ENCODE measurements around the gene CEL. TPM values are rescaled to one million over a fixed set of nuclear protein-coding genes. Genes with fewer than 3 reads are reported as not detected.

Gene CEL
- total RNA-seq, 2 donors from 2014 or later: 8,438 to 9,209 TPM

DNA sequence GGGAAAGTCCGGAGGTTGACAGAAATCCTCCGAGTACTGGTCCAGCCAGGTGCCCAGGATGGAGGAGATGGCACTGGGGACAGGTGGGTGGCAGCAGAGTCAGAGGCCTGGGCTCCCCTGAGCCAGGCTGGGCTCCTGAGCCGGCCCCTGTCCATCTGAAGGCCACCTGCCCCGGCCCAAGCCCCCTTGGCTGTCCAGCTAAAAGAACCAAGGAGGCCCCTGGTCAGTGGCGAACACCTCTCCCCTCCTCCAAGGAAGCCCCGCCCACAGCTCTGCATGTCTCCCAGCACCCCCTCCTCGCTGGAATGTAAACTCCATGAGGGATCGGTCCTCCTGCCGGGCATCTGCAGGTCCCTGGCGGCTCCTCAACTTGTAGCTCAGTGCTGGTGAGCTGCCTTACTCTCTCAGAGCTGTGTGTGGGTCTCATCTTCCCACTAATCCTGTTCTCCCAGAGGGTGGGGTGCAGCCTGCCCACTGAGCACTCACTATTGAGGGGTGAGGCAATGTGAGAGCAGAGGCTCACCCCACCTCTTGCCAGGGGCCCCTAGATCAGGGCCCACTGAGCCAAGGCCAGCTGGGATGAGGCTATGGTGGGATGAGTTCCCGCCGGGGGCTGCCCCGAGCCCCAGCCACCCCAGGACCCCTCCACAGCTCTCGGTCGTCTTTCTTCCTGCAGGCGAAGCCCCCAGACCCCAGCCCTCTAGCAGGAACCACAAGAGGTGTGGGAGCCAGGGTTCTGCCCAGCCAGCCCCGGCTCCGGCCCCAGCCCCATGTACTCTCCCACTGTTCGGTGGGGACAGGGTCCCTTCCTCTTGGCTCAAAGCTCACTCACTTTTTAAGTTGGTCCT lies 47.2 kb downstream of the CEL start:
- H3K4me1 ChIP-seq: peaks cover 18% of the 10 kb centered on the region
- DNase-seq (peak in 1 of 4 donors; percentile 11), ATAC-seq (no peak)
- H3K9me3 ChIP-seq: no peaks in the 10 kb centered on the region
- no peak overlapping the region for H3K4me3 ChIP-seq
- TF ChIP-seq POLR2A (IDR thresholded peaks at IDR 0.05): no peak
- TF ChIP-seq, protein P1, sequence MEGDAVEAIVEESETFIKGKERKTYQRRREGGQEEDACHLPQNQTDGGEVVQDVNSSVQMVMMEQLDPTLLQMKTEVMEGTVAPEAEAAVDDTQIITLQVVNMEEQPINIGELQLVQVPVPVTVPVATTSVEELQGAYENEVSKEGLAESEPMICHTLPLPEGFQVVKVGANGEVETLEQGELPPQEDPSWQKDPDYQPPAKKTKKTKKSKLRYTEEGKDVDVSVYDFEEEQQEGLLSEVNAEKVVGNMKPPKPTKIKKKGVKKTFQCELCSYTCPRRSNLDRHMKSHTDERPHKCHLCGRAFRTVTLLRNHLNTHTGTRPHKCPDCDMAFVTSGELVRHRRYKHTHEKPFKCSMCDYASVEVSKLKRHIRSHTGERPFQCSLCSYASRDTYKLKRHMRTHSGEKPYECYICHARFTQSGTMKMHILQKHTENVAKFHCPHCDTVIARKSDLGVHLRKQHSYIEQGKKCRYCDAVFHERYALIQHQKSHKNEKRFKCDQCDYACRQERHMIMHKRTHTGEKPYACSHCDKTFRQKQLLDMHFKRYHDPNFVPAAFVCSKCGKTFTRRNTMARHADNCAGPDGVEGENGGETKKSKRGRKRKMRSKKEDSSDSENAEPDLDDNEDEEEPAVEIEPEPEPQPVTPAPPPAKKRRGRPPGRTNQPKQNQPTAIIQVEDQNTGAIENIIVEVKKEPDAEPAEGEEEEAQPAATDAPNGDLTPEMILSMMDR (IDR thresholded peaks at IDR 0.05): no peak
- intact Hi-C loops (cut with DNase I): no loop called here
- WGBS, 2 donors: 90 to 97% methylated on average over 11 to 15 of the region's 19 CpGs
- H3K27ac ChIP-seq: no peak overlapping the region
- peaks cover 19 to 28% of the 10 kb centered on the region in 2 donors for H3K36me3 ChIP-seq (replicated peaks in 1 of 2; ENCODE audit: insufficient read depth in 1 of 2, low read depth in 2 of 2)
- H3K27me3 ChIP-seq: no peaks in the 10 kb centered on the region

DNA sequence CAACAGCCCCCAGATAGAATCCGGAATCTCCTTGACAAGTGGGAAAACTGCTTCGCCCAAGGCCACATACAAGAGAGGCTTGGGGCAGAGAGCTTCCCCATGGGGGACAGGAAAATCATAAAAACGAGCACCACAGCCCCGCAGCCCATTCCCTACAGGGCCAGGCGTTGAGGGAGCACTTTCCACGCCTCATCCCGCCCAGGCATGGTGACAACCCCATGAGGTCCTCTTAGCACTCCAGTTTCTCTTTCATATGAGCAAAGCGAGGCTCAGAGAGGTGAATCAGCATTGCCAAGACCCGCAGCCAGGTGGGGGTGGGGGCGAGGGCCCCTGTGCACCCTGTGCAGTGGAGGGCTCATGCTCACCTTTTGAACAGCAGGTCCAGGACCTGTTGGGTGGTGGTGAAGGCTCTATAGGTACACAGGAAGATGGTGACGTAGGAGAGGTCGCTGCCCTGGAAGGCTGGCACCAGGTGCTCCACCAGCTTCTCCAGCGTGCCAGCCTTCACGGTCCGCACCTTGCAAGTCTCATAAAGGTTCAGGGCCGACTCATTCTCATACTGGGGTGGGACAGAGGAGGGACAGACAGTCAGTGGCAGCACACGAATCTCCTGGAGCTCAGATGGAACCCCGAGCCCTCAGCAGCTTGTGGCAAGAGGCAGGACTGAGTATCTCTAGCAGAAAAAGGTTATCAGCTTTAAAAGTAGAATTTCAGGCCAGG lies 48.3 kb downstream of the CEL start:
- peaks cover 29% of the 10 kb centered on the region for H3K4me1 ChIP-seq
- WGBS, 2 donors: 85 to 91% methylated on average over 15 to 18 of the region's 18 CpGs
- no peak for ATAC-seq
- no peaks in the 10 kb centered on the region for H3K9me3 ChIP-seq
- DNase-seq: peak in 1 of 4 donors; percentile 9
- no peak overlapping the region for H3K27ac ChIP-seq
- intact Hi-C loops (cut with DNase I): no loop called here
- no peaks in the 10 kb centered on the region for H3K27me3 ChIP-seq
- H3K36me3 ChIP-seq (replicated peaks in 1 of 2; ENCODE audit: insufficient read depth in 1 of 2, low read depth in 2 of 2): peaks cover 19 to 28% of the 10 kb centered on the region in 2 donors
- TF ChIP-seq, protein P1 (IDR thresholded peaks at IDR 0.05): no peak
- TF ChIP-seq POLR2A (IDR thresholded peaks at IDR 0.05): no peak
- H3K4me3 ChIP-seq: no peak overlapping the region

DNA sequence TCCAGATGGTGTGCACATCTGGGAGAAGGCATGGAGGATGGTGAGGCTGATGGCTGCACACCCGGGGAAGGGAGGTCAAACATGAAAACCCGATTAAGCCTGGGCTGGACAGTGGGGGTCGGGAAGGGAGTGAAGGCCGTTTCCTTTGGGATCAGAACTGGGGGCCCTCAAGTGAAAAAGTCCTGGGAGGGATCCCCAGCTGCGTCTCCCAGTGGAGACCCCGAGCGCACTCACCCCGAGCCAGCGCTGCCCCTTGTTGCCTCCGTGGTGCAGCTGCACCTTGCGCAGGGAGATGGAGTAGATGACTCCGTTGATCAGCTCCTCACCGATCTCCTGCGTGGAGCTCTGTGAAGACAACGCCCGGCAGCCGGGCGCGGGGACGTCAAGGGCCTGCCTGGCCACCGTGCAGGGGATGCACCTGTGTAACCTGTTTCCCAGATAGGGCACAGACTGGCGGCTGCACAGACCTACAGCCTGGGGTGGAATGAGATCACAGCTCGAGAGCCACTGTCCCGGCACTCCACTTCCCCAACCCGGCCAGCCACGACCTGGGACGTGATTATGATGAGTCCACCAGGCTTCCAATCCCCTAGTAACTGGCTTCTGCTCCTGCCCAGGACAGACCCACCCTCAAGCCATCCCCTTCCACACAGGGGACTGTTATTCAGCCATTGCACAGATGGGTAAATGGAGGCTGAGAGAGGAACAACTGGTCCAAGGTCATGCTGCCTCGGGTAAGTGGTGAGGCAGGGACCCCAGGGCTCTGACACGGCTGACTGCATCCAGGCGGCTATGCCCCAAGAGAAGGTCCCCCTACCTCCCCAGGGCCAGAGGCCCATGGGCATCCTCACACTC lies 50.3 kb downstream of the CEL start:
- peaks cover 10 to 22% of the 10 kb centered on the region in 2 donors for H3K36me3 ChIP-seq (replicated peaks in 1 of 2; ENCODE audit: insufficient read depth in 1 of 2, low read depth in 2 of 2)
- no peak for DNase-seq

DNA sequence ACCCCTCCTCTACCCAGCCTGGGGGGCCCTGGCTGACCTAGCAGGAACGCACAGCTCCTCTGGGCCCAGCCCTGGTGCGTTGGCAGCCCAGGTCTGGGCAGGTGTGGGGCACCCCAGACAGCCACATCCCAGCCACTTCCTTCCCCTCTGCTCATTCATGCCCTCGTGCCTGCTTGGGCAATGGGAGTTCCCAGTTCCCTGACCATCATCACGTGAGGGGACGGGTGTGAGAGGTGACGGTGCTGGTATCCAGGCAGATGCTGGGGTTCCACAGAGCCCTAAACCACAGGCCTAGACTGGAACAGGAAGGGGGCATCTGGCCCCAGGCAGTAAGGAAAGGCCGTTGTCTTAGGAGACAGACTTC lies 50.9 kb downstream of the CEL start:
- DNase-seq: peak in 2 of 4 donors; percentile 39 to 81
- Histone ChIP-seq H3K27ac (peak overlapping the region; percentile 16 to 69 (median 60)), H3K27me3 (no peaks in the 10 kb centered on the region), H3K36me3 (replicated peaks in 1 of 2; ENCODE audit: insufficient read depth in 1 of 2, low read depth in 2 of 2) (peaks cover 4 to 18% of the 10 kb centered on the region in 2 donors), H3K4me1 (peaks cover 51% of the 10 kb centered on the region), H3K9me3 (no peaks in the 10 kb centered on the region), H3K4me3 (no peak overlapping the region)
- intact Hi-C loops (cut with DNase I): no loop called here
- TF ChIP-seq POLR2A (IDR thresholded peaks at IDR 0.05): peak in 1 of 3 donors; percentile 7
- TF ChIP-seq, protein P1 (IDR thresholded peaks at IDR 0.05): no peak
- no peak for ATAC-seq
- 65 to 78% methylated on average over 4 to 6 of the region's 7 CpGs for WGBS, 2 donors

More for the DNA sequence above, 50.3 kb downstream of the CEL start:
- no peak for ATAC-seq
- Histone ChIP-seq H3K4me3 (no peak overlapping the region), H3K27me3 (no peaks in the 10 kb centered on the region), H3K27ac (peak overlapping the region in 3 of 4 donors; percentile 16 to 69 (median 69)), H3K9me3 (no peaks in the 10 kb centered on the region), H3K4me1 (peaks cover 45% of the 10 kb centered on the region)
- WGBS, 2 donors: 77 to 83% methylated on average over 5 to 30 of the region's 30 CpGs
- intact Hi-C loops (cut with DNase I): no loop called here
- no peak for TF ChIP-seq POLR2A (IDR thresholded peaks at IDR 0.05)
- TF ChIP-seq, protein P1 (IDR thresholded peaks at IDR 0.05): no peak
